Nephron progenitor cell (in vitro differentiated cells): Measurements from ENCODE around the gene BICD1.
A peak's percentile ranks its signal among the peaks of the same experiment; 100 is the strongest.

ENCODE experiments used
- DNase-seq: peaks from one replicate; pipeline ENCODE4 v3.0.0; 2021
- H3K27ac Mint-ChIP-seq: 2 replicates; pipeline ENCODE4 v1.8.0; 2021; ENCODE audit warnings: mild to moderate bottlenecking, moderate library complexity, mixed read lengths
- H3K27me3 Mint-ChIP-seq: 2 replicates; pipeline ENCODE4 v1.8.0; 2021; ENCODE audit warnings: mild to moderate bottlenecking, low read depth, mixed read lengths; ENCODE audit not compliant: poor library complexity
- H3K36me3 Mint-ChIP-seq: 2 replicates; pipeline ENCODE4 v1.8.0; 2021; ENCODE audit warnings: low read depth, mixed read lengths
- H3K4me1 Mint-ChIP-seq: 2 replicates; pipeline ENCODE4 v1.8.0; 2021; ENCODE audit warnings: mixed read lengths
- H3K4me3 Mint-ChIP-seq: 2 replicates; pipeline ENCODE4 v1.8.0; 2021; ENCODE audit warnings: mild to moderate bottlenecking, moderate library complexity, mixed read lengths
- H3K9me3 Mint-ChIP-seq: 2 replicates; pipeline ENCODE4 v1.8.0; 2021; ENCODE audit warnings: mild to moderate bottlenecking, moderate library complexity, mixed read lengths
- TF ChIP-seq, protein P1 (sequence below): fragments of 200-600 bp; sonication (generic); IDR thresholded peaks from 2 replicates; pipeline ENCODE4 v1.5.0; 2021; ENCODE audit warnings: antibody characterized with exemption

BICD1 gene

DNA sequence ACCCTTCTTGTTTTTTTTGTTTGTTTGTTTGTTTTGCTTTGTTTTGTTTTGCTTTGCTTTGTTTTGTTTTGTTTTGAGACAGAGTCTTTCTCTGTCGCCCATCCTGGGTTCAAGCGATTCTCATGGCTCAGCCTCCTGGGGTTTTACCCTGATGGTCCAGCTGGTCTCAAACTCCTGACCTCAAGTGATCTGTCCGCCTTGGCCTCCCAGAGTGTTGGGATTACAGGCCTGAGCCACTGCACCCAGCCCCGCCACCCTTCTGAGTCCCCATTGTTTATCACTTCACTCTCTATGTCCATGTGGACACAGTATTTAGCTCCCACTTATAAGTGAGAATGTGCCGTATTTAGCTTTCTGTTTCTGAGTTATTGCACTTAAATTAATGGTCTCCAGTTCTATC is 36.9 kb upstream of the BICD1 start:
- H3K9me3 Mint-ChIP-seq = peaks cover 30% of the 10 kb centered on the region
- H3K4me3 Mint-ChIP-seq = no peak overlapping the region
- TF ChIP-seq, protein P1, sequence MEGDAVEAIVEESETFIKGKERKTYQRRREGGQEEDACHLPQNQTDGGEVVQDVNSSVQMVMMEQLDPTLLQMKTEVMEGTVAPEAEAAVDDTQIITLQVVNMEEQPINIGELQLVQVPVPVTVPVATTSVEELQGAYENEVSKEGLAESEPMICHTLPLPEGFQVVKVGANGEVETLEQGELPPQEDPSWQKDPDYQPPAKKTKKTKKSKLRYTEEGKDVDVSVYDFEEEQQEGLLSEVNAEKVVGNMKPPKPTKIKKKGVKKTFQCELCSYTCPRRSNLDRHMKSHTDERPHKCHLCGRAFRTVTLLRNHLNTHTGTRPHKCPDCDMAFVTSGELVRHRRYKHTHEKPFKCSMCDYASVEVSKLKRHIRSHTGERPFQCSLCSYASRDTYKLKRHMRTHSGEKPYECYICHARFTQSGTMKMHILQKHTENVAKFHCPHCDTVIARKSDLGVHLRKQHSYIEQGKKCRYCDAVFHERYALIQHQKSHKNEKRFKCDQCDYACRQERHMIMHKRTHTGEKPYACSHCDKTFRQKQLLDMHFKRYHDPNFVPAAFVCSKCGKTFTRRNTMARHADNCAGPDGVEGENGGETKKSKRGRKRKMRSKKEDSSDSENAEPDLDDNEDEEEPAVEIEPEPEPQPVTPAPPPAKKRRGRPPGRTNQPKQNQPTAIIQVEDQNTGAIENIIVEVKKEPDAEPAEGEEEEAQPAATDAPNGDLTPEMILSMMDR = no peak
- DNase-seq = no peak
- peaks cover 7% of the 10 kb centered on the region for H3K36me3 Mint-ChIP-seq
- H3K27ac Mint-ChIP-seq = no peak overlapping the region
- peaks cover 5% of the 10 kb centered on the region for H3K4me1 Mint-ChIP-seq
- H3K27me3 Mint-ChIP-seq = peaks cover 9% of the 10 kb centered on the region

DNA sequence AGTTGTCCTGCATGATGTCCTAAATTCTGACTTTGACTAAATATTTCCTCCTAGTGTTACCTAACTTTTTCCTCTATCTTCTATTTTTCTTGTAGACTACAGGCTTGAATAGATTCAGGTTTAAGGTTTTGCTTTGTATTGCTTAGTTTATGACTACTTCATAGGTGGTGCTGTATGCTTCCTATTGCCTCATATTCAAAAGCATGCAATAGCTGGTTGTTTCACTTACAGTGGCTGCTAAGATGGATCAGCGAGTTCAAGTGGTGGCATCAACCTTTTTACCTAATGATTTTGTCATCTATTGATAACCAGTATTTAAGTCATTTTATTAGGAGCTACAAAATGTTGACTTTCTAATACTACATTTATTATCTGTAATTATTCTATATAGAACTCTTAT is 36.3 kb upstream of the BICD1 start:
- Mint-ChIP-seq H3K4me1 (peaks cover 5% of the 10 kb centered on the region), H3K9me3 (peaks cover 24% of the 10 kb centered on the region), H3K27ac (no peak overlapping the region), H3K4me3 (no peak overlapping the region), H3K36me3 (peaks cover 7% of the 10 kb centered on the region), H3K27me3 (peaks cover 12% of the 10 kb centered on the region)
- TF ChIP-seq, protein P1 = no peak
- no peak for DNase-seq

DNA sequence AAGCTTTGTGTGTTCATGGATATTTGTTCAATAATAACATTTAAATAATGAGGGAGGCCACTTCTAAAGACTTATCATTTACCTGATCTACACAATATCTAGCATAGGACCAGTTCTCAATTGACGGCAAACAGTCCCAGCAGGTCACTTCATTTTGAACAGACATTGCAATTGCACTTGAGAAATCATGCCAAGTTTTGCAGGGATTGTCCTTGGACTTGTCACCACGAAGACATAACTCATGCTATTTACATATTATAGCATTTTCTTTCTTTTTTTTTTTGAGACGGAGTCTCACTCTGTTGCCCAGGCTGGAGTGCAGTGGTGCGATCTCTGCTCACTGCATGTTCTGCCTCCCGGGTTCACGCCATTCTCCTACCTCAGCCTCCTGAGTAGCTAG is 34.5 kb upstream of the BICD1 start:
- Mint-ChIP-seq H3K36me3 (peaks cover 7% of the 10 kb centered on the region), H3K9me3 (peaks cover 24% of the 10 kb centered on the region), H3K4me3 (no peak overlapping the region), H3K27me3 (peaks cover 14% of the 10 kb centered on the region), H3K27ac (no peak overlapping the region), H3K4me1 (no peaks in the 10 kb centered on the region)
- TF ChIP-seq, protein P1 = no peak
- DNase-seq = no peak

DNA sequence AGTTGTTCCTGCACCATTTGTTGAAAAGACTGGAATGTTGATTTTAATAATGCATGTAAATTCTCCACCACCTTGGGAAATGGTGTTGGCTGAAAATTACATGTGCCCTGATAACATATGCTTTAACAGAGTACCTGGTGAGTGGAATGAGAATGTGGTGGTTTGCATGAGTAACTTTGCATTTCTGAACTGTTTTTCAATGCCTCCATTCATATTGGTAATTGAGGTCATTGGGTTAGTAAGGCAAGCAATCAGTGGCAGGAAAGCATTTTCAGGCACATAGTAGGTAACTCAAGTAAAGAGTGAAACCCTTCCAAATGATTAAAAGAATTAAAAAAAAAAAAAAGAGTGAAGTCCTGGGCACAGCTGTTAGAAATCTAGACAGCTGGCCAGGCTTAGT is 32.2 kb upstream of the BICD1 start:
- Mint-ChIP-seq H3K9me3 (peaks cover 24% of the 10 kb centered on the region), H3K4me3 (no peak overlapping the region), H3K27me3 (peaks cover 14% of the 10 kb centered on the region), H3K4me1 (peaks cover 15% of the 10 kb centered on the region), H3K27ac (no peak overlapping the region), H3K36me3 (peaks cover 7% of the 10 kb centered on the region)
- DNase-seq = no peak
- TF ChIP-seq, protein P1 = no peak

DNA sequence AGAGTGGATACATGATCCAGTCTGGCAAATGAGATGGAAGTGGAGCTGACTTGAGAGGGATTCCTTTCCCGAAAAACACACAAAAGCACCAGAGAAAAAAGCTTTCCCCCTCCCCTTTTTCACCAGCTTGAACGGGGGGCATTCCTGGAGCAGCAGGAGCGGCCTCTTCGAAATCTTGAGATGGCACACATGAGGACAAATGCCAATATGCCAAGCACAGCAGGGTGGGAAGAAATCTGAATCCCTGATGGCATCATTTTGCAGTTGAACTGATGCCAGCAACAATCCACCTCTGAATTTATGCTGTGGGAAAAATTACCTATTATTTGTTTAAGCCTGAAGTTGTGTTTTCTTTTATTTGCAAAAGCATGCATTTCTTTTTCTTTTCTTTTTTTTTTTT is 29.7 kb upstream of the BICD1 start:
- Mint-ChIP-seq H3K4me3 (no peak overlapping the region), H3K9me3 (peaks cover 24% of the 10 kb centered on the region), H3K27ac (peak overlapping the region; percentile 49), H3K27me3 (peaks cover 14% of the 10 kb centered on the region), H3K36me3 (peaks cover 7% of the 10 kb centered on the region), H3K4me1 (peaks cover 21% of the 10 kb centered on the region)
- DNase-seq = no peak
- TF ChIP-seq, protein P1 = no peak

DNA sequence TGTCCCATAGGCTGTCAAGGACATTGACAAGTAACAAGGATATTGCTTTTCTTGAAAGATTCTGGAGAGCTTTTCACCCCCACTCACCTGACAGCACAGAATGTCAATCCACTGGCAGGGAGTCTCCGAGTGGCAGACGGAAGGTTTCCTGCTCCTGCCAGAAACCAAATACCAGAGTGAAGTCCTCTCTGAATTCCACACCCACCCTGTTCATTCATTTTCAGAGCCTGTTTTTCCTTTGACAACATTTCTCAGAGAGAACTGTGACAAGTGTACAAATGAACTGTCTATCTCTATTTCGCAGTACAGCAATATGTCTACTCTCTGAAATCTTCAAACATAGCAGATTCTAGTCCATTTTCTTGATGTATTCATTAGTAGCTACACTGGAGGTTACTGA is 26.2 kb upstream of the BICD1 start:
- Mint-ChIP-seq H3K4me1 (peaks cover 26% of the 10 kb centered on the region), H3K4me3 (no peak overlapping the region), H3K36me3 (no peaks in the 10 kb centered on the region), H3K9me3 (peaks cover 3% of the 10 kb centered on the region), H3K27ac (peak overlapping the region; percentile 37), H3K27me3 (peaks cover 5% of the 10 kb centered on the region)
- TF ChIP-seq, protein P1 = no peak
- no peak for DNase-seq
